ENCODE results near the gene STX7.
"Not testable (repeated sequence)": the region's sequence is repeated elsewhere in the genome, so short reads cannot be mapped to it uniquely, and the experiment has no call there.

Gene STX7

GRCh38 chr6:132512638-132513632, at the start of gene STX7:
Gene STX7 (minus strand): TSS chr6:132513116. CDS start chr6:132503530, 9,586 bp downstream.
- DNase-seq (ENCODE audit: low spot score), result peak; percentile 94

GRCh38 chr6:132560087-132560486, 47.2 kb upstream of the STX7 start:
- DNase-seq (ENCODE audit: low spot score), result not testable (repeated sequence)

GRCh38 chr6:132552372-132552771, 39.5 kb upstream of the STX7 start, which contains the start of gene TAAR8:
Gene TAAR8 (plus strand): TSS chr6:132552672. CDS start chr6:132552693, 21 bp downstream.
- DNase-seq (ENCODE audit: low spot score), result no peak

GRCh38 chr6:132551214-132551613, 38.3 kb upstream of the STX7 start:
- no peak for DNase-seq (ENCODE audit: low spot score)

- DNase-seq (ENCODE audit: low spot score), result no peak
Observed at GRCh38 chr6:132548746-132549463, 36.0 kb upstream of the STX7 start.

- no peak for DNase-seq (ENCODE audit: low spot score)
Observed at GRCh38 chr6:132544826-132545225, 31.9 kb upstream of the STX7 start.

GRCh38 chr6:132537977-132538376, 25.1 kb upstream of the STX7 start, which contains the start of gene TAAR9:
Gene TAAR9 (plus strand): TSS chr6:132538277. CDS start chr6:132538290, 13 bp downstream.
- no peak for DNase-seq (ENCODE audit: low spot score)

GRCh38 chr6:132537145-132537544, 24.2 kb upstream of the STX7 start:
- no peak for DNase-seq (ENCODE audit: low spot score)

GRCh38 chr6:132534546-132534945, 21.6 kb upstream of the STX7 start:
- DNase-seq (ENCODE audit: low spot score), result not testable (repeated sequence)

GRCh38 chr6:132530293-132530974, 17.5 kb upstream of the STX7 start:
- no peak for DNase-seq (ENCODE audit: low spot score)

GRCh38 chr6:132527791-132528190, 14.9 kb upstream of the STX7 start:
- DNase-seq (ENCODE audit: low spot score), result no peak

- no peak for DNase-seq (ENCODE audit: low spot score)
Observed at GRCh38 chr6:132526461-132526860, 13.5 kb upstream of the STX7 start.

GRCh38 chr6:132525866-132526265, 12.9 kb upstream of the STX7 start:
- DNase-seq (ENCODE audit: low spot score), result no peak

GRCh38 chr6:132524646-132525045, 11.7 kb upstream of the STX7 start:
- DNase-seq (ENCODE audit: low spot score), result no peak

GRCh38 chr6:132520953-132521352, 8.0 kb upstream of the STX7 start:
- DNase-seq (ENCODE audit: low spot score), result no peak

- DNase-seq (ENCODE audit: low spot score), result no peak
Observed at GRCh38 chr6:132515386-132515785, 2.5 kb upstream of the STX7 start.

- no peak for DNase-seq (ENCODE audit: low spot score)
Observed at GRCh38 chr6:132513831-132514545, 1.1 kb upstream of the STX7 start.

GRCh38 chr6:132512342-132512637, 626 bp downstream of the STX7 start:
- no peak for DNase-seq (ENCODE audit: low spot score)

- DNase-seq (ENCODE audit: low spot score), result no peak
Observed at GRCh38 chr6:132511831-132512220, 1.1 kb downstream of the STX7 start.

GRCh38 chr6:132511210-132511830, 1.6 kb downstream of the STX7 start:
- no peak for DNase-seq (ENCODE audit: low spot score)

Data from hepatic stellate cell (primary cell).